IMR-90 (cell line): ENCODE measurements around the gene SIRT7. TPM values are rescaled to one million over a fixed set of nuclear protein-coding genes. Genes with fewer than 3 reads are reported as not detected.
A peak's percentile ranks its signal among the peaks of the same experiment; 100 is the strongest.

Experiments used
- ATAC-seq: fragments of 200-7000 bp; cut with Tn5 transposase; 2 replicates; pipeline ENCODE4 v1.9.1; 2020; ENCODE audit warnings: low read depth, mild to moderate bottlenecking, moderate library complexity
- BruUV-seq: library from RNA; stranded (reverse); fragments of 400-500 nt; replicated peaks from 2 replicates; lab custom pipeline; 2021; lab: Mats Ljungman, UMichigan
- CTCF ChIA-PET: fragments of 300-600 bp; formaldehyde crosslinking; extraction: SDS; loops from one replicate; lab custom pipeline; 2021; ENCODE audit warnings: antibody characterized with exemption; lab: Yijun Ruan, JAX
- POLR2A ChIA-PET: fragments of 300-600 bp; sonication (Branson Sonifier 250); formaldehyde crosslinking; loops from one replicate; lab custom pipeline; 2022; ENCODE audit warnings: antibody characterized with exemption; ENCODE audit not compliant: unreplicated experiment; lab: Charles Lee
- DNase-seq: peaks from one replicate; pipeline ENCODE4 v3.0.0; 2013
- H2AFZ ChIP-seq: replicated peaks from 2 replicates; pipeline ENCODE3; 2013; ENCODE audit warnings: low read length, mild to moderate bottlenecking; ENCODE audit not compliant: poor library complexity
- H2AK5ac ChIP-seq: 2 replicates; pipeline ENCODE4 v1.6.1; 2013; ENCODE audit warnings: low read depth, low read length, inconsistent platforms
- H2AK9ac ChIP-seq: replicated peaks from 2 replicates; pipeline ENCODE3; 2013; ENCODE audit warnings: mild to moderate bottlenecking, low read depth, low read length, moderate library complexity; ENCODE audit not compliant: poor library complexity
- H2BK120ac ChIP-seq: 2 replicates; pipeline ENCODE4 v1.6.1; 2013; ENCODE audit warnings: low read depth, low read length, inconsistent platforms
- H2BK15ac ChIP-seq: 3 replicates; pipeline ENCODE4 v1.6.1; 2013; ENCODE audit warnings: low read depth, low read length, inconsistent platforms
- H2BK20ac ChIP-seq: 2 replicates; pipeline ENCODE4 v1.6.1; 2013; ENCODE audit warnings: low read depth, mild to moderate bottlenecking, inconsistent platforms, low read length, moderate library complexity
- H2BK5ac ChIP-seq: 2 replicates; pipeline ENCODE4 v1.6.1; 2013; ENCODE audit warnings: mild to moderate bottlenecking, low read depth, low read length, inconsistent platforms; ENCODE audit not compliant: poor library complexity, severe bottlenecking
- H3K14ac ChIP-seq: replicated peaks from 2 replicates; pipeline ENCODE4 v1.6.1; 2013; ENCODE audit warnings: low read depth, low read length, inconsistent platforms
- H3K18ac ChIP-seq: 2 replicates; pipeline ENCODE4 v1.6.1; 2013; ENCODE audit warnings: low read depth, low read length, control low read depth
- H3K23ac ChIP-seq: 2 replicates; pipeline ENCODE4 v1.6.1; 2013; ENCODE audit warnings: low read depth, low read length, inconsistent platforms
- H3K27ac ChIP-seq: 2 replicates; pipeline ENCODE4 v1.5.1; 2013; ENCODE audit warnings: mild to moderate bottlenecking, control low read depth, low read length; ENCODE audit not compliant: insufficient read depth
- H3K27me3 ChIP-seq: 2 replicates; pipeline ENCODE4 v1.6.1; 2013; ENCODE audit warnings: low read length; ENCODE audit not compliant: control insufficient read depth, insufficient read depth
- H3K36me3 ChIP-seq: 2 replicates; pipeline ENCODE4 v1.6.1; 2013; ENCODE audit warnings: low read length, mixed read lengths; ENCODE audit not compliant: control insufficient read depth, insufficient read depth
- H3K4ac ChIP-seq: 2 replicates; pipeline ENCODE4 v1.6.1; 2013; ENCODE audit warnings: low read depth, low read length, inconsistent platforms
- H3K4me1 ChIP-seq: 2 replicates; pipeline ENCODE4 v1.6.1; 2013; ENCODE audit warnings: low read length, mixed read lengths; ENCODE audit not compliant: control insufficient read depth, insufficient read depth
- H3K4me2 ChIP-seq: 2 replicates; pipeline ENCODE4 v1.6.1; 2013; ENCODE audit warnings: low read depth, mild to moderate bottlenecking, control low read depth, low read length, moderate library complexity
- H3K4me3 ChIP-seq: 2 replicates; pipeline ENCODE4 v1.5.1; 2013; ENCODE audit warnings: low read depth, mild to moderate bottlenecking, control low read depth, low read length, moderate library complexity; ENCODE audit not compliant: insufficient read depth
- H3K56ac ChIP-seq: 2 replicates; pipeline ENCODE4 v1.6.1; 2013; ENCODE audit warnings: low read length, inconsistent platforms; ENCODE audit not compliant: insufficient read depth; ENCODE audit errors: extremely low read depth
- H3K79me1 ChIP-seq, 2 experiments: 2 replicates each; pipeline ENCODE4 v1.6.1; 2013; ENCODE audit warnings: low read length in 2 of 2, inconsistent platforms in 1 of 2, low read depth in 1 of 2
- H3K9ac ChIP-seq: 2 replicates; pipeline ENCODE4 v1.6.1; 2013; ENCODE audit warnings: low read depth, low read length, control low read depth
- H3K9me1 ChIP-seq: 2 replicates; pipeline ENCODE4 v1.6.1; 2013; ENCODE audit warnings: low read length, inconsistent platforms; ENCODE audit not compliant: insufficient read depth
- H3K9me3 ChIP-seq: 2 replicates; pipeline ENCODE4 v1.6.1; 2013; ENCODE audit warnings: low read length; ENCODE audit not compliant: control insufficient read depth, insufficient read depth
- H4K20me1 ChIP-seq: 2 replicates; pipeline ENCODE4 v1.6.1; 2013; ENCODE audit warnings: low read length, inconsistent platforms; ENCODE audit not compliant: insufficient read depth
- H4K5ac ChIP-seq: 2 replicates; pipeline ENCODE4 v1.6.1; 2013; ENCODE audit warnings: mild to moderate bottlenecking, low read depth, low read length, control low read depth
- H4K8ac ChIP-seq, 2 experiments: 2 replicates each; pipeline ENCODE4 v1.6.1; 2013; ENCODE audit warnings: low read depth in 2 of 2, low read length in 2 of 2, control low read depth in 1 of 2, inconsistent platforms in 1 of 2
- H4K91ac ChIP-seq: 2 replicates; pipeline ENCODE4 v1.6.1; 2013; ENCODE audit warnings: low read depth, low read length, inconsistent platforms; ENCODE audit not compliant: insufficient read depth
- BHLHE40 ChIP-seq: fragments of 150-350 bp; IDR thresholded peaks from 2 replicates; pipeline ENCODE4 v1.6.1; 2016; ENCODE audit warnings: mild to moderate bottlenecking, low read depth, low read length
- CEBPB ChIP-seq: IDR thresholded peaks from 2 replicates; pipeline ENCODE4 v1.6.1; 2012; ENCODE audit warnings: low read depth, low read length, improper control_type of control experiment
- CHD1 ChIP-seq: IDR thresholded peaks from 2 replicates; pipeline ENCODE4 v1.6.1; 2012; ENCODE audit warnings: low read depth, low read length, improper control_type of control experiment
- FOS ChIP-seq: fragments of 150-350 bp; IDR thresholded peaks from 2 replicates; pipeline ENCODE4 v1.6.1; 2016; ENCODE audit warnings: low read depth, low read length
- MAFK ChIP-seq: IDR thresholded peaks from 2 replicates; pipeline ENCODE4 v1.6.1; 2012; ENCODE audit warnings: low read depth, low read length, improper control_type of control experiment
- MAZ ChIP-seq: IDR thresholded peaks from 2 replicates; pipeline ENCODE4 v1.6.1; 2012; ENCODE audit warnings: low read depth, mild to moderate bottlenecking, low read length, improper control_type of control experiment, moderate library complexity, borderline replicate concordance
- MXI1 ChIP-seq: IDR thresholded peaks from 2 replicates; pipeline ENCODE4 v1.6.1; 2012; ENCODE audit warnings: low read depth, mild to moderate bottlenecking, low read length, moderate library complexity, borderline replicate concordance
- NFE2L2 ChIP-seq: fragments of 150-350 bp; IDR thresholded peaks from 2 replicates; pipeline ENCODE4 v1.6.1; 2016; ENCODE audit warnings: low read depth, mild to moderate bottlenecking, low read length
- POLR2A ChIP-seq: IDR thresholded peaks from 2 replicates; pipeline ENCODE4 v1.6.1; 2012; ENCODE audit warnings: mild to moderate bottlenecking, low read depth, low read length
- RAD21 ChIP-seq: IDR thresholded peaks from 2 replicates; pipeline ENCODE4 v1.6.1; 2012; ENCODE audit warnings: low read length, improper control_type of control experiment
- RCOR1 ChIP-seq: IDR thresholded peaks from 2 replicates; pipeline ENCODE4 v1.6.1; 2012; ENCODE audit warnings: mild to moderate bottlenecking, low read length, improper control_type of control experiment; ENCODE audit not compliant: insufficient replicate concordance
- RFX5 ChIP-seq: IDR thresholded peaks from 2 replicates; pipeline ENCODE4 v1.8.0; 2012; ENCODE audit warnings: low read depth, mild to moderate bottlenecking, low read length, moderate library complexity
- SMC3 ChIP-seq: fragments of 150-350 bp; IDR thresholded peaks from 2 replicates; pipeline ENCODE4 v1.6.1; 2016; ENCODE audit warnings: low read depth, mild to moderate bottlenecking, antibody characterized with exemption, low read length, moderate library complexity
- WGBS, 2 experiments: methylation state at CpG; one replicate each; pipeline versions ENCODE4 v1.1.5 to v1.1.7; 2013; ENCODE audit warnings: missing lambda C conversion rate in 2 of 2; ENCODE audit not compliant: insufficient read length in 1 of 2; ENCODE audit errors: extremely low coverage in 2 of 2; 5-methylcytosine and 5-hydroxymethylcytosine counted together
- dilution Hi-C: fragments of 300-500 bp; cut with HindIII; formaldehyde crosslinking; loops from one replicate; pipeline ENCODE4 v1.14.3; 2018; ENCODE audit warnings: low sequenced_read_pairs; ENCODE audit not compliant: unreplicated experiment
- in situ Hi-C: fragments of 300-500 bp; cut with MboI; formaldehyde crosslinking; loops from 3 replicates; pipeline ENCODE4 v1.14.3; 2019; ENCODE audit warnings: low sequenced_read_pairs, inconsistent platforms, mixed read lengths
- intact Hi-C: fragments of 100-400 bp; cut with micrococcal nuclease; formaldehyde crosslinking; loops from 2 replicates; pipeline ENCODE4 v1.10.0; 2022
- polyA plus RNA-seq, 3 experiments: library from polyadenylated mRNA; depleted of rRNA; stranded (reverse); fragments of >200 nt; gene quantifications; 2 replicates each; pipeline ENCODE4 v1.2.3, GENCODE V29; 2012; ENCODE audit warnings: low replicate concordance in 1 of 3
- total RNA-seq: library from RNA; depleted of rRNA; stranded (reverse); fragments of >200 nt; gene quantifications from 2 replicates; pipeline ENCODE4 v1.2.3, GENCODE V29; 2012
- TF ChIP-seq, protein P1 (sequence below): conservative IDR thresholded peaks from 2 replicates; pipeline ENCODE4 v1.5.1; 2012; ENCODE audit warnings: mild to moderate bottlenecking, low read depth, low read length, improper control_type of control experiment
- TF ChIP-seq, protein P2 (sequence below): fragments of 150-350 bp; IDR thresholded peaks from 2 replicates; pipeline ENCODE4 v1.6.1; 2016; ENCODE audit warnings: low read depth, mild to moderate bottlenecking, low read length, moderate library complexity, borderline replicate concordance
- TF ChIP-seq, protein P3 (sequence below): fragments of 150-350 bp; IDR thresholded peaks from 2 replicates; pipeline ENCODE4 v1.6.1; 2017; ENCODE audit warnings: mild to moderate bottlenecking, antibody characterized with exemption, low read length, low read depth

Gene SIRT7
- total and polyA plus RNA-seq, 2 of the 4 experiments (the other 2 are of a cell fraction) = 14.5 to 19.8 TPM

DNA sequence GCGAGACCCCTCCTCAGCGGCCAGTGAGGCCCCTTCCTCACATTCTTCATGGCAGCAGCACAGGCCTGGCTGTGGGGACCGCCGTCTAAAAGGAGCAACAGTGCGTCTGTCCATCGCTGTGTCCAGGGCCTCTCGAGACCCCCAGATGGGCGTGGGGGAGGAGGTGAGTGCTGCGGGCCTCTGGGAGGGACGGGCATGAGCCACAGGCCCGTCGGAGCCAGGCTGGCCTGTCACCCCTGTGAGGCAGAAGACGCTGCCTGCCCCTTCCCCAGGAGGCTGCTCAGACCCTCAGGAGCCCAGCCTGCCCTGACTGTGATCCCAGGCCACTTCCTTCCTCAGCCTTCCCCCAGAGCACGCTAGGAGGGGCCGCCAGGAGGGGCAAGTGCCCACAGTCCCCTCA, 21.2 kb upstream of the SIRT7 start:
- Histone ChIP-seq H2AK9ac (peak overlapping the region; percentile 65), H2AK5ac (peak overlapping the region; percentile 16; the same call in 1 of the 2 replicates), H3K4ac (no peak overlapping the region), H3K9me1 (peaks cover 2% of the 10 kb centered on the region), H4K8ac (no peak overlapping the region), H3K9me3 (no peaks in the 10 kb centered on the region), H3K23ac (no peak overlapping the region), H3K4me1 (peaks cover 4% of the 10 kb centered on the region), H3K9ac (no peak overlapping the region), H4K5ac (no peak overlapping the region), H2BK5ac (no peak overlapping the region), H3K4me3 (no peak overlapping the region), H2BK120ac (no peak overlapping the region), H3K14ac (no peak overlapping the region), H2BK20ac (no peak overlapping the region), H3K56ac (no peak overlapping the region), H2AFZ (no peak overlapping the region), H3K18ac (no peak overlapping the region), H3K27ac (no peak overlapping the region), H4K91ac (no peak overlapping the region), H2BK15ac (no peak overlapping the region), H3K79me1 (peaks cover 9 to 28% of the 10 kb centered on the region in 2 experiments), H3K36me3 (peaks cover 11% of the 10 kb centered on the region; the same call in 1 of the 2 replicates), H4K20me1 (no peaks in the 10 kb centered on the region; the same call in 1 of the 2 replicates), H3K27me3 (peaks cover 17% of the 10 kb centered on the region), H3K4me2 (no peak overlapping the region)
- TF ChIP-seq NFE2L2 = no peak
- no peak for TF ChIP-seq BHLHE40
- no peak for TF ChIP-seq RCOR1
- no peak for TF ChIP-seq CEBPB
- TF ChIP-seq, protein P1, sequence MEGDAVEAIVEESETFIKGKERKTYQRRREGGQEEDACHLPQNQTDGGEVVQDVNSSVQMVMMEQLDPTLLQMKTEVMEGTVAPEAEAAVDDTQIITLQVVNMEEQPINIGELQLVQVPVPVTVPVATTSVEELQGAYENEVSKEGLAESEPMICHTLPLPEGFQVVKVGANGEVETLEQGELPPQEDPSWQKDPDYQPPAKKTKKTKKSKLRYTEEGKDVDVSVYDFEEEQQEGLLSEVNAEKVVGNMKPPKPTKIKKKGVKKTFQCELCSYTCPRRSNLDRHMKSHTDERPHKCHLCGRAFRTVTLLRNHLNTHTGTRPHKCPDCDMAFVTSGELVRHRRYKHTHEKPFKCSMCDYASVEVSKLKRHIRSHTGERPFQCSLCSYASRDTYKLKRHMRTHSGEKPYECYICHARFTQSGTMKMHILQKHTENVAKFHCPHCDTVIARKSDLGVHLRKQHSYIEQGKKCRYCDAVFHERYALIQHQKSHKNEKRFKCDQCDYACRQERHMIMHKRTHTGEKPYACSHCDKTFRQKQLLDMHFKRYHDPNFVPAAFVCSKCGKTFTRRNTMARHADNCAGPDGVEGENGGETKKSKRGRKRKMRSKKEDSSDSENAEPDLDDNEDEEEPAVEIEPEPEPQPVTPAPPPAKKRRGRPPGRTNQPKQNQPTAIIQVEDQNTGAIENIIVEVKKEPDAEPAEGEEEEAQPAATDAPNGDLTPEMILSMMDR = no peak
- TF ChIP-seq, protein P2, sequence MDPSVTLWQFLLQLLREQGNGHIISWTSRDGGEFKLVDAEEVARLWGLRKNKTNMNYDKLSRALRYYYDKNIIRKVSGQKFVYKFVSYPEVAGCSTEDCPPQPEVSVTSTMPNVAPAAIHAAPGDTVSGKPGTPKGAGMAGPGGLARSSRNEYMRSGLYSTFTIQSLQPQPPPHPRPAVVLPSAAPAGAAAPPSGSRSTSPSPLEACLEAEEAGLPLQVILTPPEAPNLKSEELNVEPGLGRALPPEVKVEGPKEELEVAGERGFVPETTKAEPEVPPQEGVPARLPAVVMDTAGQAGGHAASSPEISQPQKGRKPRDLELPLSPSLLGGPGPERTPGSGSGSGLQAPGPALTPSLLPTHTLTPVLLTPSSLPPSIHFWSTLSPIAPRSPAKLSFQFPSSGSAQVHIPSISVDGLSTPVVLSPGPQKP = no peak
- TF ChIP-seq SMC3 = no peak
- TF ChIP-seq MXI1 = no peak
- no peak for TF ChIP-seq POLR2A
- no peak for TF ChIP-seq MAFK
- TF ChIP-seq CHD1 = no peak
- no peak for TF ChIP-seq RAD21
- TF ChIP-seq MAZ = no peak
- TF ChIP-seq RFX5 = no peak
- TF ChIP-seq FOS = no peak
- TF ChIP-seq, protein P3, sequence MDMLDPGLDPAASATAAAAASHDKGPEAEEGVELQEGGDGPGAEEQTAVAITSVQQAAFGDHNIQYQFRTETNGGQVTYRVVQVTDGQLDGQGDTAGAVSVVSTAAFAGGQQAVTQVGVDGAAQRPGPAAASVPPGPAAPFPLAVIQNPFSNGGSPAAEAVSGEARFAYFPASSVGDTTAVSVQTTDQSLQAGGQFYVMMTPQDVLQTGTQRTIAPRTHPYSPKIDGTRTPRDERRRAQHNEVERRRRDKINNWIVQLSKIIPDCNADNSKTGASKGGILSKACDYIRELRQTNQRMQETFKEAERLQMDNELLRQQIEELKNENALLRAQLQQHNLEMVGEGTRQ = no peak
- POLR2A ChIA-PET = no interaction called here
- in situ Hi-C loops (no loop called here), dilution Hi-C loops (no loop called here), intact Hi-C loops (no loop called here)
- no TSS peak for BruUV-seq
- WGBS, 2 experiments = 73% methylated on average over 7 of the region's 15 CpGs; no CpG with 5 or more reads in 1 of the 2 experiments
- DNase-seq (no peak), ATAC-seq (no peak)
- CTCF ChIA-PET = no interaction called here
